Ureter (tissue), 1 donor: ENCODE results near the gene CORO2A. TPM values are rescaled to one million over a fixed set of nuclear protein-coding genes. Genes with fewer than 3 reads are reported as not detected.
"Not testable (repeated sequence)": the region's sequence is repeated elsewhere in the genome, so short reads cannot be mapped to it uniquely, and the experiment has no call there.

Experiments used
- DNase-seq: peaks from one replicate; pipeline ENCODE4 v3.0.0-alpha.2; 2020; ENCODE audit warnings: low spot score
- total RNA-seq: library from RNA; stranded (reverse); gene quantifications from one replicate; pipeline ENCODE4 v1.2.4, GENCODE V29; 2023
- donor health status: DM: yes; HTN: yes; CAD: no.

The CORO2A gene
- total RNA-seq, 1 donor from 2014 or later: 38.8 TPM

- no peak for DNase-seq
Measured at GRCh38 chr9:98142925-98143481, 49.4 kb downstream of the CORO2A start.

GRCh38 chr9:98142182-98142907 lies 50.1 kb downstream of the CORO2A start:
- DNase-seq: peak; percentile 77

GRCh38 chr9:98140503-98140902 lies 51.9 kb downstream of the CORO2A start:
- DNase-seq: no peak

GRCh38 chr9:98136489-98136888 lies 55.9 kb downstream of the CORO2A start:
- no peak for DNase-seq

GRCh38 chr9:98135938-98136337 lies 56.5 kb downstream of the CORO2A start:
- DNase-seq: no peak

- DNase-seq: no peak
Measured at GRCh38 chr9:98135558-98135934, 56.9 kb downstream of the CORO2A start.

- DNase-seq: no peak
Measured at GRCh38 chr9:98134702-98135557, 57.5 kb downstream of the CORO2A start.

GRCh38 chr9:98132806-98133631 lies 59.4 kb downstream of the CORO2A start:
- DNase-seq: no peak

- no peak for DNase-seq
Measured at GRCh38 chr9:98132158-98132557, 60.3 kb downstream of the CORO2A start.

GRCh38 chr9:98130576-98131228 lies 61.7 kb downstream of the CORO2A start:
- no peak for DNase-seq

GRCh38 chr9:98130060-98130459 lies 62.4 kb downstream of the CORO2A start:
- not testable (repeated sequence) for DNase-seq

- no peak for DNase-seq
Measured at GRCh38 chr9:98129451-98129881, 63.0 kb downstream of the CORO2A start.

- DNase-seq: no peak
Measured at GRCh38 chr9:98128316-98128715, 64.1 kb downstream of the CORO2A start.

- DNase-seq: no peak
Measured at GRCh38 chr9:98127226-98127625, 65.2 kb downstream of the CORO2A start.

GRCh38 chr9:98124637-98125426 lies 67.6 kb downstream of the CORO2A start:
- no peak for DNase-seq

GRCh38 chr9:98124091-98124490 lies 68.3 kb downstream of the CORO2A start:
- DNase-seq: not testable (repeated sequence)

- DNase-seq: no peak
Measured at GRCh38 chr9:98121058-98121457, 71.4 kb downstream of the CORO2A start.

GRCh38 chr9:98120476-98120875 lies 72.0 kb downstream of the CORO2A start:
- no peak for DNase-seq

- DNase-seq: peak; percentile 72
Measured at GRCh38 chr9:98118640-98119601, 73.5 kb downstream of the CORO2A start, which contains the start of gene TRIM14. Gene TRIM14 (minus strand): TSS chr9:98119222. CDS start chr9:98119188, 34 bp downstream.
